ENCODE results near the gene ZCRB1. TPM values are rescaled to one million over a fixed set of nuclear protein-coding genes. Genes with fewer than 3 reads are reported as not detected.
"Not testable (repeated sequence)": the region's sequence is repeated elsewhere in the genome, so short reads cannot be mapped to it uniquely, and the experiment has no call there.

The ZCRB1 gene, protein sequence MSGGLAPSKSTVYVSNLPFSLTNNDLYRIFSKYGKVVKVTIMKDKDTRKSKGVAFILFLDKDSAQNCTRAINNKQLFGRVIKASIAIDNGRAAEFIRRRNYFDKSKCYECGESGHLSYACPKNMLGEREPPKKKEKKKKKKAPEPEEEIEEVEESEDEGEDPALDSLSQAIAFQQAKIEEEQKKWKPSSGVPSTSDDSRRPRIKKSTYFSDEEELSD
- 47.9 and 90.2 TPM in 2 replicates for total RNA-seq (2014; rRNA removed; shearing (Covaris generic))

- peak; percentile 71 for DNase-seq (ENCODE audit: low spot score)
Observed at GRCh38 chr12:42325653-42326474, at the start of gene ZCRB1, which contains the start of gene PPHLN1. Gene ZCRB1 (minus strand): TSS chr12:42326094. CDS start chr12:42324102, 1,992 bp downstream. Gene PPHLN1 (plus strand): TSS chr12:42326167. CDS start chr12:42335903, 9,736 bp downstream.

- no peak for DNase-seq (ENCODE audit: low spot score)
Observed at GRCh38 chr12:42373669-42374068, 47.8 kb upstream of the ZCRB1 start.

GRCh38 chr12:42372154-42372791, 46.4 kb upstream of the ZCRB1 start:
- peak; percentile 49 for DNase-seq (ENCODE audit: low spot score)

DNA sequence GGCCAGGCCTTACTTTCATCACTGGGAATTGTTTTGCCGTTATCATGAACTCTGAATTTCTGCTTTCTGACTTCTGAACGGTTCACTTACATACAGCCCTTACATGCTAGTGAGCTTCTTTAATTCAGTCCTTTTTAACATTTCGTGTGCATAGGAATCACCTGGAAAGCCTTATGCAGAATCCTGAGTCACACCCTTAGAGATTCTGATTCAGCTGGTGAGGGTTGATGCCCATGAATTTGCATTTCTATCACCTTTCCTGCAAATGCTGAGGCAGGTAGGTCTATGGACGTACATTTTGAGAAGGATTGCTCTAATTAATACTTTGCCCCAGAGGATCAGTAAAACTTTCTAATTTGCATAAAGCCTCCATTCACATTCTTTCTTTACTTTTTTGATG, 44.1 kb upstream of the ZCRB1 start:
- no peak for DNase-seq (ENCODE audit: low spot score)

GRCh38 chr12:42365486-42365885, 39.6 kb upstream of the ZCRB1 start:
- no peak for DNase-seq (ENCODE audit: low spot score)

DNA sequence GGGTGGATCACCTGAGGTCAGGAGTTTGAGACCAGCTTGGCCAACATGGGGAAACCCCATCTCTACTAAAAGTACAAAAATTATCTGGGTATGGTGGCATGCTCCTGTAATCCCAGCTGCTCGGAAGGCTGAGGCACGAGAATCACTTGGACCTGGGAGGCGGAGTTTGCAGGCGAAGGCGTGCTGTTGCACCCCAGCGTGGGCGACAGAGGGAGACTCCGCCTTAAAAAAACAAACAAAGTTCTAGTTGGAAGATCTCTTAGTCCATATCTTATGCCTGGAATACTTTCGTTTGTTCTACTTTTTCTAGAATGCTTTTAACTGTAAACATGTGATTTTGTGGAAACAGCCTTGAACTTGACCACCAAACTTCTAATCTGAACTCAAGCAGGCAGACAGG, 38.8 kb upstream of the ZCRB1 start:
- no peak for DNase-seq (ENCODE audit: low spot score)

GRCh38 chr12:42362647-42363260, 36.9 kb upstream of the ZCRB1 start:
- no peak for DNase-seq (ENCODE audit: low spot score)

DNA sequence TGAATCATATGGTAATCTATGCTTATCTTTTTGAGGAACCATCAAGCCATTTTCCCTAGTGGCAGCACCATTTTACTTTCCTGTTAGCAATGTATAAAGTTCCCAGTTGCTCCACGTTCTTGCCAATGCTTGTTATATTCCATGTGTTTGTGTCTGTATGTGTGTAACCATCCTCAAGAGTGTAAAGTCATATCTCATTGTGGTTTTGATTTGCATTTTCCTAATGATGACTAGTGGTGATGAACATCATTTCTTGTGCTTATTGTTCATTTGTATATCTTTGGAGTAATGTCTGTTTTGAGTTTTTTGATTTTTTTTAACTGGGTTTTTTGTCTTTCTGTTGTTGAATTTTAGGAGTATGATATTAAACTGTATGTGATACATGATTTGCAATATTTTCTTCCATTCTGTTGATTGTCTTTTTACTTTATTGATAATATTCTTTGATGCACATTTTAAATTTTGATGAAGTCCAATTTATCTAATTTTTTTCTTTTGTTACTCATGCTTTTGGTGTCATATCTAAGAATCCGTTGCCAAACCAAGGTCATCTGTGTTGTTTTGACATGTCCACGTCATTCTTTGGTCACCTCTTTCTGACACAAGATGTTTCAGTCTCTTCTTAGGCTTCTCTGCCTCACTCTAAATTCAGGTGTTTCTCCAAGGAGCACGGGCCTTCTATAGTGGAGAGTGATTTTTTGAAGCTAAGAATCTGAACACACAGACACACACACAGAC, 36.2 kb upstream of the ZCRB1 start:
- DNase-seq (ENCODE audit: low spot score), result no peak

DNA sequence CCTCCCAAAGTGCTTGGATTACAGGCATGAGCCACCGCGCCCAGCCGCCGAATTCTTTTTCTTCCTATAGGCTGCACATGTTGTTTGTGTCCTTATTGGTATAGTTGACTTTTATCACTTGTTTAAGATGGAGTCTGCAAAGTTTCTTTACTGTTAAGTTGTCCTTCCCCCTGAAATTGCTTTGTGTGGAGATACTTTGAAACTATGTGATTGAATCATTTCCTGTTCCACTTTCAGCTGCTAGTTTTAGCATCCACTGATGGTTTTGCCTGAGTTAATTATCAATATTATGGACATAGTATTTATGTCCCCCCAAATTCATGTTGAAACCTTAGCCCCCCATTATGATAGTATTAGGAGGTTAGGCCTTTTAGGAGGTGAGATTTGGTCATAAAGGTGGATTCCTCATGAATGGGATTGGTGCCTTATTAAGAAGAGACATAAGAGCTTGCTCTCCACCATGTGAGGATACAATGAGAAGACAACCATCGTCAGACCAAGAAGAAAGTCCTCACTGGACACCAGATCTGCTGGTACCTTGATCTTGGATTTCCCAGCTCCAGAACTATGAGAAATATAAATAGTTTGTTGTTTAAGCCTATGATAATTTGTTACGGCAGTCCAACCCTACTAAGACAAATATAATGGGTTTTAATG, 35.0 kb upstream of the ZCRB1 start:
- no peak for DNase-seq (ENCODE audit: low spot score)

DNA sequence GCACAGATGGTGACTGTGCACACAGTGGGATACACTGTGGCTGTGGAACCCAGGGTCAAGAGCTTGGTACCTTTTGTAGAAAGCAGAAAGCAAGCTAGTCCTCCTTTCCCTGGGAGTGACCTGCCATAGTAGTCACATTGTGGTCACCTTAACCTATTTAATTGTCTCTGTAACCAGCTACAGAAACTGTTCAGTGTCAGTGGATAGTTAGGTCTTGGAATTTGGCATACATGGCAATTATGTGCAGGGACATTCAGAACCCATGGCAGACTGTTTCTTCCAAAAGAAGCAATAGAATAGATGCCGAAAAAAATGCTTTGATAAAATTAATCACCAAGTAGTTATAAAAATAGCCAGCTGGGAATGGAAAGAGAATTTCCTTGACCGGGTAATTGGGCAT, 30.4 kb upstream of the ZCRB1 start:
- no peak for DNase-seq (ENCODE audit: low spot score)

GRCh38 chr12:42350021-42350407, 24.1 kb upstream of the ZCRB1 start:
- DNase-seq (ENCODE audit: low spot score), result not testable (repeated sequence)

DNA sequence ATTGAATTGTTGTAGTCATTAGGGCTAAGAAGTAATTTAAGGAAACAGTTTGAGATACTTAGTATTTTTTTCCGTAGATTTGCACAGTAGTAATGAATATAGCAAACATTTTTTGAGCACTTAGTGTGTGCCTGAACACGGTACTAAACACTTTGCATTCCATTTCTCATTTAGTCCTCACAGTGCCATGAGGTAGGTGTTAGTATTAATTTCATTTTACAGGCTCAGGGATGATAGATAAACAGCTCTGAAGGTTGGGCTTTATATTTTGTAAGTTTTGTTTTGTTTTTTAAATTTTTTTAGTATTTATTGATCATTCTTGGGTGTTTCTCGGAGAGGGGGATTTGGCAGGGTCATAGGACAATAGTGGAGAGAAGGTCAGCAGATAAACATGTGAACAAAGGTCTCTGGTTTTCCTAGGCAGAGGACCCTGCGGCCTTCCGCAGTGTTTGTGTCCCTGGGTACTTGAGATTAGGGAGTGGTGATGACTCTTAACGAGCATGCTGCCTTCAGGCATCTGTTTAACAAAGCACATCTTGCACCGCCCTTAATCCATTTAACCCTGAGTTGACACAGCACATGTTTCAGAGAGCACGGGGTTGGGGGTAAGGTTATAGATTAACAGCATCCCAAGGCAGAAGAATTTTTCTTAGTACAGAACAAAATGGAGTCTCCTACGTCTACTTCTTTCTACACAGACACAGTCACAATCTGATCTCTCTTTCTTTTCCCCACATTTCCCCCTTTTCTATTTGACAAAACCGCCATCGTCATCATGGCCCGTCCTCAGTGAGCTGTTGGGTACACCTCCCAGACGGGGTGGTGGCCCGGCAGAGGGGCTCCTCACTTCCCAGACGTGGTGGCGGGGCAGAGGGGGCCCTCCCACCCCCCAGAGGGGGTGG, 23.5 kb upstream of the ZCRB1 start:
- not testable (repeated sequence) for DNase-seq (ENCODE audit: low spot score)

DNA sequence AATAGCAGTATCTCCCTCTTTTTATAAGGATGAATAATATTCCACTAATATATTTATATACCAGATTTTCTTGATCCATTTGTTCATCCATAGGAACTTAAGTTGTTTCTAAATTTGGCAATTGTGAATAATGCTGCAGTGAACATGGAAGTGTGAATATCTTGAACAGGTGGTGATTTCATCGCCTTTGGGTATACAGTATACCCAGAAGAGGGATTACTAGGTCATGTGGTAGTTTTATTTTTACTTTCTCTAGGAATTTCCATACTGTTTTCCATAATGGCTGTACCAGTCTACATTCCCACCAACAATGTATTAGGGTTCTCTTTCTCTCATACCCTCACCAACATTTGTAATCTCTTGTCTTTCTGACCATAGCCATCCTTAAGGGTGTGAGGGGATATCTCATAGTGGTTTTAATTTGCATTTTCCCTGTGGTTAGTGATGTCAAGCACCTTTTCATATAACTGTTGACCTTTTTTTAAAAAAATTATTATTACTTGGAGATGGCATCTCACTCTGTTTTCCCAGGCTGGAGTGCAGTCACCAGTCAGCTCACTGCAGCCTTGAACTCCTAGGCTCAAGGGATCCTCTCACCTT, 20.6 kb upstream of the ZCRB1 start:
- DNase-seq (ENCODE audit: low spot score), result no peak

GRCh38 chr12:42343721-42344120, 17.8 kb upstream of the ZCRB1 start:
- no peak for DNase-seq (ENCODE audit: low spot score)

- no peak for DNase-seq (ENCODE audit: low spot score)
Observed at GRCh38 chr12:42342028-42342427, 16.1 kb upstream of the ZCRB1 start.

- DNase-seq (ENCODE audit: low spot score), result no peak
Observed at GRCh38 chr12:42338280-42338679, 12.4 kb upstream of the ZCRB1 start.

DNA sequence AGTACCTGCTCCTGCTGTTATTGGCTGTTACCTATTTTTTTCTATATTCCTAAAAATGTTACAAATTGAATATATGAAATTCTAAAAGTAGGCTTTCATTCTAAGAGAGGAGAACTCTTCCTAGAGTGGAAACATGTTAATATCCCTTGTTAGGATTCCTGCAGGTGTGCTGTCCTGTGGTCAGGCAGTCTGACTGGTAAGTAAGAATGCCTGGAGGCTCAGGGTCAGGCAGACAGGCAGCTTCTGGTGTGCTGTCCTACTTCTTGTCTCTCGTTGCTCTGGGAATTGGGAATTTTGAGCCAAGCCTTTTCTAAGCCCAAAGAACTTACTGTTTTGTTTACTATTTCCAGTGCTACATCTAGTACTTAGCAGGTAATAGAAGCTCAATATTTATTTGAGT, 10.4 kb upstream of the ZCRB1 start:
- DNase-seq (ENCODE audit: low spot score), result no peak

GRCh38 chr12:42332301-42333285, 6.7 kb upstream of the ZCRB1 start:
- peak; percentile 25 for DNase-seq (ENCODE audit: low spot score)

Data from A172 (cell line).